Esophagus muscularis mucosa (tissue), 3 donors: ENCODE data around the gene RHBDD1.

Experiments
- CTCF ChIP-seq, 3 experiments: fragments of 200-600 bp in 2 of 3; fragments of 450-650 bp in 1 of 3; sonication (generic) in 2 of 3; IDR thresholded peaks; one replicate each; pipeline ENCODE4 v1.5.1; 2017 to 2019; ENCODE audit warnings: antibody characterized with exemption in 3 of 3, mild to moderate bottlenecking in 2 of 3, moderate library complexity in 1 of 3
- POLR2A ChIP-seq: fragments of 450-650 bp; IDR thresholded peaks from one replicate; pipeline ENCODE4 v1.6.1; 2017; ENCODE audit warnings: antibody characterized with exemption, moderate library complexity, mild to moderate bottlenecking, low read depth

- TF ChIP-seq POLR2A (no peak), CTCF (IDR thresholded peaks at IDR 0.05) (peak in 2 of 3 experiments; percentile 57 to 68)
Measured at GRCh38 chr2:226799976-226800940, 35.6 kb upstream of the RHBDD1 start.
